Stimulated activated naive CD8-positive, alpha-beta T cell treated with anti-CD3 and anti-CD28 coated beads, Interleukin-15, Interleukin-2, amounts not matched to agents 100 U/mL and 50 U/mL, for 24 hours (primary cell): ENCODE data around the gene NOL4.
"Not testable (repeated sequence)": the region's sequence is repeated elsewhere in the genome, so short reads cannot be mapped to it uniquely, and the experiment has no call there.

Experiments used
- ATAC-seq: fragments of 150-1000 bp; cut with Tn5 transposase; one replicate; pipeline ENCODE4 v1.10.0; 2021
- DNase-seq: peaks from one replicate; pipeline ENCODE4 v3.0.0; 2021

Gene NOL4

GRCh38 chr18:34224423-34225217 lies at the start of gene NOL4:
NOL4 (minus strand) TSS chr18:34224913; CDS start chr18:34223253, 1,660 bp downstream.
- ATAC-seq: no peak
- DNase-seq: no peak

- DNase-seq, ATAC-seq: not testable (repeated sequence)
Measured at GRCh38 chr18:34266029-34266428, 41.3 kb upstream of the NOL4 start.

- ATAC-seq: no peak
- no peak for DNase-seq
Measured at GRCh38 chr18:34261865-34262780, 37.4 kb upstream of the NOL4 start.

- ATAC-seq: no peak
- no peak for DNase-seq
Measured at GRCh38 chr18:34258176-34258575, 33.5 kb upstream of the NOL4 start.

- ATAC-seq: no peak
Measured at GRCh38 chr18:34251919-34252318, 27.2 kb upstream of the NOL4 start.

GRCh38 chr18:34248727-34249126 lies 24.0 kb upstream of the NOL4 start:
- ATAC-seq: no peak
- no peak for DNase-seq

More at GRCh38 chr18:34251919-34252318, 27.2 kb upstream of the NOL4 start:
- no peak for DNase-seq

- ATAC-seq (no peak), DNase-seq (no peak)
Measured at GRCh38 chr18:34242739-34243138, 18.0 kb upstream of the NOL4 start.

- not testable (repeated sequence) for DNase-seq, ATAC-seq
Measured at GRCh38 chr18:34233781-34234388, 9.2 kb upstream of the NOL4 start.

GRCh38 chr18:34225218-34225553 lies 473 bp upstream of the NOL4 start:
- DNase-seq (no peak), ATAC-seq (no peak)

- ATAC-seq (no peak), DNase-seq (no peak)
Measured at GRCh38 chr18:34223893-34224422, 755 bp downstream of the NOL4 start.

GRCh38 chr18:34223164-34223892 lies 1.4 kb downstream of the NOL4 start:
- DNase-seq: no peak
- ATAC-seq: no peak

GRCh38 chr18:34222307-34223163 lies 2.2 kb downstream of the NOL4 start:
- ATAC-seq: no peak
- DNase-seq: no peak

- DNase-seq (no peak), ATAC-seq (no peak)
Measured at GRCh38 chr18:34221971-34222306, 2.8 kb downstream of the NOL4 start.

GRCh38 chr18:34220081-34220815 lies 4.5 kb downstream of the NOL4 start:
- DNase-seq: no peak

GRCh38 chr18:34219651-34220050 lies 5.1 kb downstream of the NOL4 start:
- ATAC-seq: no peak
- DNase-seq: no peak

More at GRCh38 chr18:34220081-34220815, 4.5 kb downstream of the NOL4 start:
- ATAC-seq: no peak

- DNase-seq (no peak), ATAC-seq (no peak)
Measured at GRCh38 chr18:34212511-34212910, 12.2 kb downstream of the NOL4 start.

- DNase-seq (no peak), ATAC-seq (no peak)
Measured at GRCh38 chr18:34207344-34207851, 17.3 kb downstream of the NOL4 start.

GRCh38 chr18:34203866-34204265 lies 20.8 kb downstream of the NOL4 start:
- ATAC-seq (no peak), DNase-seq (no peak)

- DNase-seq (no peak), ATAC-seq (no peak)
Measured at GRCh38 chr18:34196256-34196655, 28.5 kb downstream of the NOL4 start.

- no peak for DNase-seq
- ATAC-seq: no peak
Measured at GRCh38 chr18:34194239-34194638, 30.5 kb downstream of the NOL4 start.
